HG03442 (cell line): ENCODE measurements around the gene ANKS6.

Source experiments
- ATAC-seq: cut with Tn5 transposase; IDR thresholded peaks from one replicate; pipeline ENCODE4 v1.9.1; 2021; ENCODE audit warnings: mild to moderate bottlenecking, moderate library complexity; ENCODE audit not compliant: unreplicated experiment

Gene ANKS6

GRCh38 chr9:98793031-98793430 is 3.3 kb downstream of the ANKS6 start:
- no peak for ATAC-seq

GRCh38 chr9:98791608-98792490 is 4.5 kb downstream of the ANKS6 start:
- ATAC-seq: no peak

GRCh38 chr9:98790842-98791607 is 5.3 kb downstream of the ANKS6 start:
- peak; percentile 65 for ATAC-seq

GRCh38 chr9:98790134-98790841 is 6.1 kb downstream of the ANKS6 start:
- ATAC-seq: no peak

GRCh38 chr9:98789483-98790133 is 6.7 kb downstream of the ANKS6 start:
- no peak for ATAC-seq

- ATAC-seq: no peak
Measured at GRCh38 chr9:98787766-98788335, 8.5 kb downstream of the ANKS6 start.

GRCh38 chr9:98786750-98787510 is 9.4 kb downstream of the ANKS6 start:
- no peak for ATAC-seq

- ATAC-seq: no peak
Measured at GRCh38 chr9:98784831-98785806, 11.2 kb downstream of the ANKS6 start.

- ATAC-seq: no peak
Measured at GRCh38 chr9:98783518-98784226, 12.7 kb downstream of the ANKS6 start.

- no peak for ATAC-seq
Measured at GRCh38 chr9:98781588-98782383, 14.6 kb downstream of the ANKS6 start.

- no peak for ATAC-seq
Measured at GRCh38 chr9:98780059-98780749, 16.2 kb downstream of the ANKS6 start.

GRCh38 chr9:98778711-98779530 is 17.4 kb downstream of the ANKS6 start:
- no peak for ATAC-seq

- ATAC-seq: no peak
Measured at GRCh38 chr9:98778251-98778650, 18.1 kb downstream of the ANKS6 start.

- no peak for ATAC-seq
Measured at GRCh38 chr9:98777618-98778017, 18.7 kb downstream of the ANKS6 start.

- no peak for ATAC-seq
Measured at GRCh38 chr9:98775831-98776441, 20.4 kb downstream of the ANKS6 start.
